HG02943 (cell line): ENCODE measurements around the gene ATOH7.

Experiments
- ATAC-seq: cut with Tn5 transposase; IDR thresholded peaks from one replicate; pipeline ENCODE4 v1.9.1; 2021; ENCODE audit warnings: mild to moderate bottlenecking, low read depth, moderate library complexity; ENCODE audit not compliant: unreplicated experiment

The ATOH7 gene

GRCh38 chr10:68184546-68184945, 47.4 kb downstream of the ATOH7 start:
- ATAC-seq: no peak
